Activated CD4-positive, alpha-beta T cell treated with anti-CD3 and anti-CD28 coated beads for 36 hours (primary cell): ENCODE results near the gene LYPD8. TPM values are rescaled to one million over a fixed set of nuclear protein-coding genes. Genes with fewer than 3 reads are reported as not detected.

Source experiments
- ATAC-seq: fragments of 200-7000 bp; cut with Tn5 transposase; one replicate; pipeline ENCODE4 v1.10.0; 2021; ENCODE audit warnings: mild to moderate bottlenecking, moderate library complexity
- CTCF ChIA-PET: fragments of 350-600 bp; sonication (Branson Sonifier 250); formaldehyde crosslinking; loops from one replicate; lab custom pipeline; 2021; ENCODE audit warnings: antibody characterized with exemption; lab: Charles Lee
- POLR2A ChIA-PET: fragments of 350-600 bp; sonication (Branson Sonifier 250); formaldehyde crosslinking; loops from one replicate; lab custom pipeline; 2021; ENCODE audit warnings: antibody characterized with exemption, inconsistent platforms; lab: Charles Lee
- DNase-seq: peaks from one replicate; pipeline ENCODE4 v3.0.0-alpha.2; 2020
- H3K27ac Mint-ChIP-seq: one replicate; pipeline ENCODE4 v1.8.0; 2021; ENCODE audit warnings: mixed read lengths
- H3K27me3 Mint-ChIP-seq: one replicate; pipeline ENCODE4 v1.8.0; 2021; ENCODE audit warnings: mixed read lengths
- H3K36me3 Mint-ChIP-seq: one replicate; pipeline ENCODE4 v1.8.0; 2021; ENCODE audit warnings: low read depth, mixed read lengths
- H3K4me1 Mint-ChIP-seq: one replicate; pipeline ENCODE4 v1.8.0; 2021; ENCODE audit warnings: mixed read lengths
- H3K4me3 Mint-ChIP-seq: one replicate; pipeline ENCODE4 v1.8.0; 2021; ENCODE audit warnings: mild to moderate bottlenecking, moderate library complexity, mixed read lengths
- H3K9me3 Mint-ChIP-seq: one replicate; pipeline ENCODE4 v1.8.0; 2021; ENCODE audit warnings: low read depth, mixed read lengths
- intact Hi-C, 2 experiments: fragments of 100-400 bp; cut with DNase I in 1 of 2; cut with micrococcal nuclease in 1 of 2; formaldehyde crosslinking; loops; one replicate each; pipeline versions ENCODE4 v1.14.2 to v1.15.1; 2022 to 2024; cut with DNase I, micrococcal nuclease
- total RNA-seq, 2 experiments: library from RNA; stranded (reverse); gene quantifications; one replicate each; pipeline ENCODE4 v1.2.3, GENCODE V29; 2021

LYPD8 gene
- total RNA-seq, 2 experiments from 2014 or later, result not detected

- ChIA-PET CTCF (no interaction called here), POLR2A (no interaction called here)
- Mint-ChIP-seq H3K27ac (no peak overlapping the region), H3K36me3 (no peaks in the 10 kb centered on the region), H3K27me3 (peaks cover 2% of the 10 kb centered on the region), H3K9me3 (peaks cover 6% of the 10 kb centered on the region), H3K4me3 (no peak overlapping the region), H3K4me1 (peaks cover 5% of the 10 kb centered on the region)
- ATAC-seq (no peak), DNase-seq (no peak)
- intact Hi-C loops, result no loop called here
Observed at GRCh38 chr1:248756636-248757035, 1.1 kb upstream of the LYPD8 start.

GRCh38 chr1:248756151-248756550, 592 bp upstream of the LYPD8 start:
- ATAC-seq (no peak), DNase-seq (no peak)
- peaks cover 2% of the 10 kb centered on the region for H3K27me3 Mint-ChIP-seq
- no peaks in the 10 kb centered on the region for H3K36me3 Mint-ChIP-seq
- peaks cover 2% of the 10 kb centered on the region for H3K9me3 Mint-ChIP-seq
- ChIA-PET CTCF (no interaction called here), POLR2A (no interaction called here)
- intact Hi-C loops, result no loop called here
- H3K4me3 Mint-ChIP-seq, result no peak overlapping the region
- no peak overlapping the region for H3K27ac Mint-ChIP-seq
- H3K4me1 Mint-ChIP-seq, result peaks cover 9% of the 10 kb centered on the region

DNA sequence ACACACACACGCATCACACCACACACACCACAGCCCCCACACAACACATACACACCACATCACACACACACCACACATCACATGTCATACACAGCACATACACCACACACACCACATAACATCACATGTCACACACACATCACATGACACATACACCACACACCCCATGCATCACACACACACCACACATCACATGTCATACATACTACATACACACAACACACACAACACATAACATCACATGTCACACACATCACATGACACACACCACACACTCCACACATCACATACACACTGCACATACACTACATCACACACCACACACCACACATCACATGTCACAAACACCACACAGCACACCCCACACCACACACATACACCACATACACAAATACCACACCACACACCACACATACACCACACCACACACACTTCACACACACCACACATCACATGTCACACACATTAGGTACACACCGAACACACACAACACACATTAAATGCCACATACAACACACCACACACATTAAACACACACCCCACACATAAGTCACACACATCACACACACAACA, 1.8 kb downstream of the LYPD8 start:
- DNase-seq (no peak), ATAC-seq (no peak)
- intact Hi-C loops, result no loop called here
- H3K4me1 Mint-ChIP-seq, result peaks cover 14% of the 10 kb centered on the region
- H3K36me3 Mint-ChIP-seq, result no peaks in the 10 kb centered on the region
- no peaks in the 10 kb centered on the region for H3K9me3 Mint-ChIP-seq
- POLR2A ChIA-PET, result no interaction called here
- H3K27me3 Mint-ChIP-seq, result no peaks in the 10 kb centered on the region
- CTCF ChIA-PET, result no interaction called here
- H3K4me3 Mint-ChIP-seq, result no peak overlapping the region
- H3K27ac Mint-ChIP-seq, result no peak overlapping the region

GRCh38 chr1:248753029-248753594, 2.4 kb downstream of the LYPD8 start:
- H3K4me1 Mint-ChIP-seq, result peaks cover 14% of the 10 kb centered on the region
- DNase-seq (no peak), ATAC-seq (no peak)
- no peaks in the 10 kb centered on the region for H3K9me3 Mint-ChIP-seq
- H3K36me3 Mint-ChIP-seq, result no peaks in the 10 kb centered on the region
- intact Hi-C loops, result no loop called here
- no peaks in the 10 kb centered on the region for H3K27me3 Mint-ChIP-seq
- no peak overlapping the region for H3K4me3 Mint-ChIP-seq
- H3K27ac Mint-ChIP-seq, result no peak overlapping the region
- POLR2A ChIA-PET, result no interaction called here
- CTCF ChIA-PET, result no interaction called here

DNA sequence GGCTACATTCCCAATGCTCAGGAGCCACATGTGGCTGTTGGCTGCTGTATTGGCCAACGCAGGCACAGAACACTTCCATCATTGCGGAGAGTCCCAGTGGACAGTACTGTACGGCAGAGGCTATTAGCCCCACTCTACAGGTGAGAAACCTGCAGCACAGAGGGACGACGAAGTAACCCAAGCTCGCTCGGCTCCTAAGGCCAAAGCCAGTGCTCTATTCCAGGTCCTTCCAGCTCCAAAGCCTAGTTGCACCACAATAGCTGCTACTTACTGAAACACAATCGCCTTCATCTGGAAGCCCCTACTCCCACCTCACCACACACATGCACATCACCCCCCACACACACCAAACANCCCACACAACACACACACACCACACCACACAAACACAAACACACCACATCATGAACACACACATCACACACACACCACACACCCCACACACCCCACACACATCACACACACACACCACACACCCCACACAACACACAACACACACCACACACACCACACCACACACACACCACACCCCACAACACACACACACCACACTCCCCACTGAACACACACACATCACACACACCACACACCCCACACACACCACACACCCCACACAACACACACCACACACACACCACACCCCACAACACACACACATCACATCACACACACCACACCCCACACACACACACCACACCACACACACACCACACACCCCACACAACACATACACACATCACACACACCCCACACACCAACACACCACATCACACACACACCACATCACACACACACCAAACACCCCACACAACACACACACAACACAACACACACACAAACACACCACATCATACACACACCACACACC, 3.2 kb downstream of the LYPD8 start:
- Mint-ChIP-seq H3K36me3 (no peaks in the 10 kb centered on the region), H3K4me1 (peaks cover 14% of the 10 kb centered on the region), H3K9me3 (no peaks in the 10 kb centered on the region), H3K27me3 (no peaks in the 10 kb centered on the region), H3K27ac (no peak overlapping the region), H3K4me3 (no peak overlapping the region)
- intact Hi-C loops, result no loop called here
- ChIA-PET POLR2A (no interaction called here), CTCF (no interaction called here)
- peak; percentile 47 for ATAC-seq
- DNase-seq, result peak; percentile 18

- Mint-ChIP-seq H3K36me3 (no peaks in the 10 kb centered on the region), H3K27me3 (no peaks in the 10 kb centered on the region), H3K27ac (no peak overlapping the region), H3K4me1 (peaks cover 14% of the 10 kb centered on the region), H3K9me3 (no peaks in the 10 kb centered on the region), H3K4me3 (no peak overlapping the region)
- CTCF ChIA-PET, result no interaction called here
- intact Hi-C loops, result no loop called here
- POLR2A ChIA-PET, result no interaction called here
- ATAC-seq (no peak), DNase-seq (no peak)
Observed at GRCh38 chr1:248751635-248752034, 3.9 kb downstream of the LYPD8 start.

DNA sequence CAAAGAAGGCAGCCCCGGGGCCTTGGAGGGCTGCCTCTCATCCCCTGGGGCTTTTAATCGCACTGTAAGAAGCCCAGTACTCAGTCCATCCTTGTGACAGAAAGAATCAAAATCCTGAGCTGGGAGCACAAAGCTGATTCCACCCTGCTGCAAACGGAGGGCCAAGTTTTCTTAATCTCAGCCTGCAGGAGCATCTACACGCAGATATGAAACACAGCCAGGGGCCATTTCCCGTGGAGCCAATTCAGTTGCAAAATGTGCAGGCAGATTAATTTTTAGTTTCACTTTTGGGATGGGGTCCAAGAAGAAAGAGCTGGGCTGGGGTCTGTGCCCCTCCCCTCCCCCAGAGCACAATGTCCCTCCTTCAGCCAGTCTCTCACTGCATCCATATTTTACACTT, 4.4 kb downstream of the LYPD8 start:
- intact Hi-C loops, result no loop called here
- ChIA-PET CTCF (no interaction called here), POLR2A (no interaction called here)
- DNase-seq, result no peak
- Mint-ChIP-seq H3K4me3 (no peak overlapping the region), H3K27me3 (no peaks in the 10 kb centered on the region), H3K27ac (no peak overlapping the region), H3K9me3 (no peaks in the 10 kb centered on the region), H3K36me3 (no peaks in the 10 kb centered on the region), H3K4me1 (peaks cover 14% of the 10 kb centered on the region)
- ATAC-seq, result no peak

- ChIA-PET CTCF (no interaction called here), POLR2A (no interaction called here)
- Mint-ChIP-seq H3K9me3 (no peaks in the 10 kb centered on the region), H3K4me1 (peaks cover 14% of the 10 kb centered on the region), H3K27ac (no peak overlapping the region), H3K27me3 (no peaks in the 10 kb centered on the region), H3K36me3 (no peaks in the 10 kb centered on the region), H3K4me3 (no peak overlapping the region)
- intact Hi-C loops, result no loop called here
- ATAC-seq, result no peak
- DNase-seq, result no peak
Observed at GRCh38 chr1:248750496-248750895, 5.1 kb downstream of the LYPD8 start.

DNA sequence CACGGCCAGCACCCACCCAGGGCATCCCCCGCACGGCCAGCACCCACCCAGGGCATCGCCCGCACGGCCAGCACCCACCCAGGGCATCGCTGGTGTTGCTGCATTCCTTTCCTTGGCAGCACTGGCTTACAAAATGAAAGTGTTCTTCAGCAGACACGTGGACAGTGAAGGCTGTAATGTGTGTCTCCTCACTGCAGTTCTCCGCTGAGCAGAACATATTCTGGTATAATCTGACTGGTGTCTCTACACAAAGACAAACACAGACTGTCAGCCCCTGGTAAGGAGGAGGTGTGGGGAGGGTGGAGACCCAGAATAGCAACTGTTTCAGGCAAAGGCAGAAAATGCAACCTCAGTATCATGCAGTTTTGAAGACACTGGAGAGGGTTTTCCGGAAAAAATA, 7.3 kb downstream of the LYPD8 start:
- intact Hi-C loops, result no loop called here
- H3K4me3 Mint-ChIP-seq, result no peak overlapping the region
- peaks cover 14% of the 10 kb centered on the region for H3K4me1 Mint-ChIP-seq
- DNase-seq, result no peak
- H3K36me3 Mint-ChIP-seq, result no peaks in the 10 kb centered on the region
- H3K27ac Mint-ChIP-seq, result no peak overlapping the region
- CTCF ChIA-PET, result no interaction called here
- H3K27me3 Mint-ChIP-seq, result no peaks in the 10 kb centered on the region
- no peaks in the 10 kb centered on the region for H3K9me3 Mint-ChIP-seq
- POLR2A ChIA-PET, result no interaction called here
- ATAC-seq, result no peak

DNA sequence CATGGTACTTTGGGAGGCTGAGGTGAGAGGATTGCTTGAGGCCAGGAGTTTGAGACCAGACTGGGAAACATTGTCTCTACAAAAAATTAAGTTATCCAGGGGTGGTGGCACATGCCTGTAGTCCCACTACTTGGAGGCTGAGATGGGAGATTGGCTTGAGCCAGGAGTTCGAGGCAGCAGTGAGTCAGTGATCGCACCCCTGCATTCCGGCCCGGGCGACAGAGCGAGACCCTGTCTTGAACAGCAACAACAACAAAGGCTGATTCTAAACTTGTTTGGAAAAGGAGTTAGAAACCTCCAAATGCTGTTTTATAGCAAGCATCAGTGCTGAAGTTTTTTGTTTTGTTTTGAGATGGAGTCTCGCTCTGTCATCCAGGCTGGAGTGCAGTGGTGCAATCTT, 14.7 kb downstream of the LYPD8 start:
- Mint-ChIP-seq H3K4me1 (no peaks in the 10 kb centered on the region), H3K9me3 (no peaks in the 10 kb centered on the region), H3K27ac (no peak overlapping the region), H3K4me3 (no peak overlapping the region), H3K36me3 (no peaks in the 10 kb centered on the region), H3K27me3 (peaks cover 2% of the 10 kb centered on the region)
- intact Hi-C loops, result no loop called here
- ChIA-PET CTCF (no interaction called here), POLR2A (no interaction called here)
- DNase-seq (no peak), ATAC-seq (no peak)

GRCh38 chr1:248739572-248740205, 15.9 kb downstream of the LYPD8 start:
- H3K4me1 Mint-ChIP-seq, result no peaks in the 10 kb centered on the region

More at GRCh38 chr1:248739572-248740205, 15.9 kb downstream of the LYPD8 start:
- ChIA-PET POLR2A (no interaction called here), CTCF (no interaction called here)
- H3K27me3 Mint-ChIP-seq, result peaks cover 6% of the 10 kb centered on the region
- no peak overlapping the region for H3K4me3 Mint-ChIP-seq
- no peaks in the 10 kb centered on the region for H3K36me3 Mint-ChIP-seq
- intact Hi-C loops, result no loop called here
- ATAC-seq, result no peak
- DNase-seq, result no peak
- no peak overlapping the region for H3K27ac Mint-ChIP-seq
- peaks cover 4% of the 10 kb centered on the region for H3K9me3 Mint-ChIP-seq
